K562 (cell line): Measurements from ENCODE around the gene DYNC2LI1. TPM values are rescaled to one million over a fixed set of nuclear protein-coding genes. Genes with fewer than 3 reads are reported as not detected.

Source experiments
- ATAC-seq: fragments of 200-7000 bp; cut with Tn5 transposase; 3 replicates; pipeline ENCODE4 v1.9.1; 2020; ENCODE audit warnings: moderate library complexity
- BruUV-seq: library from RNA; stranded (reverse); fragments of 400-500 nt; replicated peaks from 2 replicates; lab custom pipeline; 2021; lab: Mats Ljungman, UMichigan
- CTCF ChIA-PET: fragments of 300-600 bp; formaldehyde crosslinking; extraction: SDS; loops from one replicate; lab custom pipeline; 2021; ENCODE audit warnings: low intra/inter-chr PET ratio; lab: Yijun Ruan, JAX
- POLR2A ChIA-PET: fragments of 300-600, 350-650 bp; sonication (Branson Sonifier 250); formaldehyde crosslinking; extraction: SDS; loops from one replicate; lab custom pipeline; 2021; ENCODE audit warnings: antibody characterized with exemption, inconsistent platforms; lab: Yijun Ruan, JAX
- DNase-seq, 4 experiments: peaks; one replicate each; pipeline versions ENCODE4 v3.0.0 to v3.0.0-alpha.2; 2011 to 2018; ENCODE audit warnings: low spot score in 3 of 4, mixed read lengths in 3 of 4; ENCODE audit errors: extremely low read depth in 1 of 4
- FAIRE-seq: peaks from 2 replicates; lab custom pipeline; 2011; peaks lifted over from hg19 to GRCh38; lab: Jason Lieb, UNC
- H2AFZ ChIP-seq: 2 replicates; pipeline ENCODE4 v1.6.0; 2011; ENCODE audit warnings: low read depth, low read length, control low read depth, inconsistent platforms
- H3K27ac ChIP-seq: fragments of 200-600 bp; 3 replicates; pipeline ENCODE4 v1.8.0; 2011; ENCODE audit warnings: low read depth, mild to moderate bottlenecking, control low read depth, inconsistent platforms, low read length, moderate library complexity, mixed read lengths; ENCODE audit errors: extremely low read depth
- H3K27me3 ChIP-seq, 2 experiments: fragments of 300-600 bp in 1 of 2; 2 replicates in 1 of 2; 3 replicates in 1 of 2; pipeline versions ENCODE4 v1.6.0 to v1.8.0; 2011; ENCODE audit warnings: inconsistent platforms in 2 of 2, low read length in 2 of 2, mild to moderate bottlenecking in 1 of 2, mixed read lengths in 1 of 2, moderate library complexity in 1 of 2; ENCODE audit not compliant: control insufficient read depth in 2 of 2, insufficient read depth in 2 of 2
- H3K36me3 ChIP-seq: fragments of 300-600 bp; 3 replicates; pipeline ENCODE4 v1.8.0; 2011; ENCODE audit warnings: mild to moderate bottlenecking, low read length, inconsistent platforms; ENCODE audit not compliant: control insufficient read depth, insufficient read depth
- H3K4me1 ChIP-seq, 2 experiments: fragments of 200-600 bp in 1 of 2; replicated peaks in 1 of 2; 2 replicates in 1 of 2; 3 replicates in 1 of 2; pipeline versions ENCODE4 v1.5.1 to v1.8.0; 2011; ENCODE audit warnings: inconsistent platforms in 2 of 2, low read length in 2 of 2, mild to moderate bottlenecking in 1 of 2, mixed read lengths in 1 of 2, moderate library complexity in 1 of 2; ENCODE audit not compliant: control insufficient read depth in 2 of 2, insufficient read depth in 2 of 2
- H3K4me2 ChIP-seq: 2 replicates; pipeline ENCODE4 v1.6.1; 2011; ENCODE audit warnings: low read length, control low read depth, inconsistent platforms, mixed read lengths; ENCODE audit not compliant: insufficient read depth
- H3K4me3 ChIP-seq: fragments of 200-600 bp; sonication (generic), shearing (Covaris generic); 2 replicates; pipeline ENCODE4 v1.5.1; 2016; ENCODE audit warnings: control low read depth, inconsistent platforms
- H3K79me2 ChIP-seq: fragments of 200-600 bp; 3 replicates; pipeline ENCODE4 v1.8.0; 2011; ENCODE audit warnings: low read length, inconsistent platforms; ENCODE audit not compliant: control insufficient read depth, insufficient read depth
- H3K9ac ChIP-seq, 2 experiments: 2 replicates each; pipeline versions ENCODE4 v1.6.0 to v1.6.1; 2011; ENCODE audit warnings: low read depth in 2 of 2, low read length in 2 of 2, control low read depth in 1 of 2, inconsistent platforms in 1 of 2, mild to moderate bottlenecking in 1 of 2, mixed read lengths in 1 of 2; ENCODE audit not compliant: insufficient read depth in 1 of 2
- H3K9me1 ChIP-seq: one replicate; pipeline ENCODE4 v1.6.0; 2011; ENCODE audit warnings: inconsistent platforms, mild to moderate bottlenecking, low read length, moderate library complexity; ENCODE audit not compliant: control insufficient read depth, insufficient read depth
- H3K9me3 ChIP-seq: replicated peaks from 2 replicates; pipeline ENCODE4 v1.5.1; 2011; ENCODE audit warnings: low read depth, low read length, inconsistent platforms; ENCODE audit not compliant: control insufficient read depth, insufficient read depth
- H4K20me1 ChIP-seq: replicated peaks from 2 replicates; pipeline ENCODE4 v1.6.1; 2011; ENCODE audit warnings: low read length, inconsistent platforms, mixed read lengths; ENCODE audit not compliant: control insufficient read depth, insufficient read depth
- FOSL1 ChIP-seq: fragments of 200-800 bp; sonication (Bioruptor generic); conservative IDR thresholded peaks from 2 replicates; pipeline ENCODE4 v1.6.1; 2016; ENCODE audit warnings: missing genetic modification characterization, missing compliant biosample characterization
- MCM7 ChIP-seq, 2 experiments: fragments of 450-650 bp; IDR thresholded peaks; 2 replicates each; pipeline ENCODE4 v1.6.1; 2016 to 2018
- MECOM ChIP-seq: fragments of 250-450 bp; sonication (Bioruptor Pico); IDR thresholded peaks from 2 replicates; pipeline ENCODE4 v1.8.0; 2022; ENCODE audit warnings: inconsistent platforms
- MEIS2 ChIP-seq: fragments of 450-650 bp; IDR thresholded peaks from 2 replicates; pipeline ENCODE4 v1.6.1; 2014; ENCODE audit warnings: mild to moderate bottlenecking; ENCODE audit not compliant: partially characterized antibody
- MTA1 ChIP-seq: fragments of 450-650 bp; IDR thresholded peaks from 2 replicates; pipeline ENCODE4 v1.6.1; 2017; ENCODE audit warnings: borderline replicate concordance
- PBX2 ChIP-seq, 2 experiments: IDR thresholded peaks in 1 of 2; conservative IDR thresholded peaks in 1 of 2; 2 replicates each; pipeline ENCODE4 v1.6.1; 2016; ENCODE audit warnings: low read depth in 2 of 2, mild to moderate bottlenecking in 1 of 2, missing compliant biosample characterization in 1 of 2, missing genetic modification characterization in 1 of 2, moderate library complexity in 1 of 2
- PRMT5 ChIP-seq: sonication (generic); formaldehyde crosslinking; IDR thresholded peaks from 2 replicates; pipeline ENCODE4 v1.5.0; 2020; ENCODE audit warnings: missing genetic modification reagents
- RBM17 ChIP-seq: fragments of 200-400 bp; formaldehyde crosslinking; IDR thresholded peaks from 2 replicates; pipeline ENCODE4 v1.6.1; 2017; ENCODE audit warnings: low read depth, mild to moderate bottlenecking, low read length, borderline replicate concordance
- RREB1 ChIP-seq: fragments of 250-450 bp; sonication (Bioruptor Pico); IDR thresholded peaks from 2 replicates; pipeline ENCODE4 v1.4.0; 2020
- TAF1 ChIP-seq: IDR thresholded peaks from 2 replicates; pipeline ENCODE4 v1.6.1; 2011; ENCODE audit warnings: mild to moderate bottlenecking, low read length, moderate library complexity; ENCODE audit not compliant: insufficient read depth, control insufficient read depth, severe bottlenecking; ENCODE audit errors: extremely low read depth
- ZNF280B ChIP-seq: fragments of 250-450 bp; sonication (Bioruptor Pico); IDR thresholded peaks from 2 replicates; pipeline ENCODE4 v1.5.1; 2021; ENCODE audit warnings: mild to moderate bottlenecking
- WGBS: fragments of 100-300 bp; shearing (Covaris generic); methylation state at CpG from one replicate; pipeline ENCODE4 v1.1.6; 2016; ENCODE audit warnings: low coverage, mixed read lengths; ENCODE audit not compliant: insufficient coverage; ENCODE audit errors: missing lambda C conversion rate; 5-methylcytosine and 5-hydroxymethylcytosine counted together
- in situ Hi-C: fragments of 300-500 bp; cut with MboI; formaldehyde crosslinking; loops from 4 replicates; pipeline ENCODE4 v1.15.0; 2018; ENCODE audit warnings: inconsistent platforms, mixed read lengths
- intact Hi-C: fragments of 100-400 bp; cut with micrococcal nuclease; formaldehyde crosslinking; loops from 2 replicates; pipeline ENCODE4 v1.14.2; 2022
- polyA plus RNA-seq, 8 experiments: library from polyadenylated mRNA; depleted of rRNA in 4 of 8; stranded (reverse) in 5 of 8; unstranded in 3 of 8; fragments of >200 nt; fragmentation: Nextera tagmentation in 2 of 8; fragmentation: Illumina TruSeq in 1 of 8; extraction: Ambion mirVana in 2 of 8; extraction: Trizol in 1 of 8; gene quantifications; 2 replicates each; pipeline versions ENCODE4 v1.2.1 to v1.2.3, GENCODE V29; 2011 to 2014; ENCODE audit warnings: inconsistent platforms in 1 of 8, missing spikeins in 1 of 8
- total RNA-seq, 7 experiments: library from RNA; depleted of rRNA in 6 of 7; stranded (reverse); fragments of >200 nt in 6 of 7; fragmentation: Illumina TruSeq in 2 of 7; extraction: Trizol in 2 of 7; gene quantifications; 2 replicates each; pipeline versions ENCODE4 v1.2.1 to v1.2.3, GENCODE V29; 2011 to 2021; ENCODE audit warnings: low replicate concordance in 1 of 7

DYNC2LI1 gene
- total and polyA plus RNA-seq, 9 of the 15 experiments (the other 6 are each of a cell fraction or from before 2014, with no cell fraction given): 12.5 to 42.2 (median 25.8) TPM

- in situ Hi-C loops: no loop called here
- TF ChIP-seq FOSL1 (tag): no peak
- no peak for TF ChIP-seq MTA1
- no peak for TF ChIP-seq ZNF280B (CRISPR knock-in tag)
- TF ChIP-seq TAF1: no peak
- no peak for TF ChIP-seq PBX2 (CRISPR knock-in tag; IDR thresholded peaks at IDR 0.05; ENCODE audit: low read depth)
- TF ChIP-seq PBX2 (tag; conservative IDR thresholded peaks at IDR 0.05; ENCODE audit: low read depth): peak; percentile 49
- peak; percentile 77 for TF ChIP-seq MEIS2
- TF ChIP-seq PRMT5 (CRISPR knock-in tag): no peak
- TF ChIP-seq RBM17: no peak
- TF ChIP-seq MCM7 (IDR thresholded peaks at IDR 0.05): no peak
- TF ChIP-seq MECOM (CRISPR knock-in tag): no peak
- TF ChIP-seq RREB1 (CRISPR knock-in tag): no peak
Observed at GRCh38 chr2:43736637-43737036, 37.2 kb upstream of the DYNC2LI1 start.

More at GRCh38 chr2:43736637-43737036, 37.2 kb upstream of the DYNC2LI1 start:
- Histone ChIP-seq H3K4me2 (no peak overlapping the region), H3K79me2 (no peaks in the 10 kb centered on the region), H3K27me3 (no peaks in the 10 kb centered on the region), H3K4me3 (no peak overlapping the region), H3K9me1 (no peaks in the 10 kb centered on the region), H3K4me1 (peaks cover 5 to 7% of the 10 kb centered on the region in 2 experiments; a peak in 3 of 5 replicates), H3K27ac (no peak overlapping the region), H4K20me1 (no peaks in the 10 kb centered on the region), H3K9me3 (no peaks in the 10 kb centered on the region), H3K9ac (no peak overlapping the region), H2AFZ (no peak overlapping the region; the same call in 1 of the 2 replicates), H3K36me3 (no peaks in the 10 kb centered on the region)
- intact Hi-C loops: no loop called here
- BruUV-seq: no TSS peak
- ChIA-PET POLR2A (interaction anchor here (1.3 kb wide), 1 partner anchor 12 kb away, joined by 6 read pairs; no protein-coding TSS in a partner anchor), CTCF (interaction anchor here (0.6 kb wide), 1 partner anchor 252 kb away, joined by 3 read pairs; no protein-coding TSS in a partner anchor)
- DNase-seq: no peak
- no peak for FAIRE-seq
- 32% methylated on average over 6 of the region's 6 CpGs for WGBS
- ATAC-seq: peak; percentile 31; the same call in 2 of the 3 replicates
